D721Med (cell line): ENCODE data around the gene MRPL49.
A peak's percentile ranks its signal among the peaks of the same experiment; 100 is the strongest.

ENCODE experiments used
- DNase-seq: peaks from one replicate; pipeline ENCODE4 v3.0.0; 2011; ENCODE audit warnings: low spot score; ENCODE audit not compliant: insufficient read length
- FAIRE-seq: peaks from 2 replicates; lab custom pipeline; 2011; peaks lifted over from hg19 to GRCh38; lab: Jason Lieb, UNC
- TF ChIP-seq, protein P1 (sequence below): IDR thresholded peaks from 2 replicates; pipeline ENCODE4 v1.5.1; 2012; ENCODE audit warnings: mild to moderate bottlenecking, control low read depth; ENCODE audit not compliant: insufficient read depth; ENCODE audit errors: missing control alignments

MRPL49 gene

DNA sequence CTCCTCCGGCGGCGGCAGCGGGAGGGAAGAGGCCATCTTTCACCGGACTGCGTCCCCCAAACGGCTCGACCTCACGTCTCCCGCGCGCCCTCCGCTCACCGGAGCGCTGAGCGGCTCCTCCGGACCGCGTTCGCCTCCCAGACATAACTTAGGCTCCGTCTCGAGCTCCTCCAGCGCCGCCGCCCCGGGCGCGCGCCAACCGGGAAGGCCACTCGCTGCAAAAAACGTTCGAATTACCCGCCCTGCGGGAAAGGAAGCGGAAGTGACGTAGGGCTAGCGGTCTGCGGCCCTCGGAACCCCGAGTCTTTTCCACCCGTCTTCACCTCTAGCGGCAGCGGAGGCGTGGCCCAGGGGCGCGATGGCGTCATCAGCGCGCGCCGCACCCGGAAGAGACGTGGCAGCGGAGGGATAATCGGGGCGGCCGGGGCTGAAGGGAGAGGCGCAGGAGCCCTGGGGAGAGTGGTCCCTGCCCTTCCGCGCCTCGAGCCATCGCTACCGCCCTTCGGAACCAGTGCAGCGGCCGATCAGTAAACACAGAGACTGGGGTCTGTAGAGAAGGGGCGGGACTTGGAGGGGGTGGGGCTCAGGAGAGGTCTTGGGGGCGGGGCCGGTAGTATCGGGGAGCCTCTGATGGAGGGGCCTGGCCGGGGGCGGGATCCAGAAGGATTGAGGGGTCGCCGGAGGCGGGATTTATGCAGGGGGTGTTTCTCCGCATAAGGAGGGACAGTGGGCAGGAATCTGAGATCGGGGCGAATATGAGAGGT, 38.1 kb upstream of the MRPL49 start, which contains the start of the genes CDCA5 and ZFPL1:
CDCA5 (minus strand) TSS at position 207 of the 764 bp plus-strand sequence; CDS start at position 145, 62 bp downstream.
ZFPL1 (plus strand) TSS at position 389 of the 764 bp plus-strand sequence. CDS start 477 bp downstream, outside the sequence.
- TF ChIP-seq, protein P1, sequence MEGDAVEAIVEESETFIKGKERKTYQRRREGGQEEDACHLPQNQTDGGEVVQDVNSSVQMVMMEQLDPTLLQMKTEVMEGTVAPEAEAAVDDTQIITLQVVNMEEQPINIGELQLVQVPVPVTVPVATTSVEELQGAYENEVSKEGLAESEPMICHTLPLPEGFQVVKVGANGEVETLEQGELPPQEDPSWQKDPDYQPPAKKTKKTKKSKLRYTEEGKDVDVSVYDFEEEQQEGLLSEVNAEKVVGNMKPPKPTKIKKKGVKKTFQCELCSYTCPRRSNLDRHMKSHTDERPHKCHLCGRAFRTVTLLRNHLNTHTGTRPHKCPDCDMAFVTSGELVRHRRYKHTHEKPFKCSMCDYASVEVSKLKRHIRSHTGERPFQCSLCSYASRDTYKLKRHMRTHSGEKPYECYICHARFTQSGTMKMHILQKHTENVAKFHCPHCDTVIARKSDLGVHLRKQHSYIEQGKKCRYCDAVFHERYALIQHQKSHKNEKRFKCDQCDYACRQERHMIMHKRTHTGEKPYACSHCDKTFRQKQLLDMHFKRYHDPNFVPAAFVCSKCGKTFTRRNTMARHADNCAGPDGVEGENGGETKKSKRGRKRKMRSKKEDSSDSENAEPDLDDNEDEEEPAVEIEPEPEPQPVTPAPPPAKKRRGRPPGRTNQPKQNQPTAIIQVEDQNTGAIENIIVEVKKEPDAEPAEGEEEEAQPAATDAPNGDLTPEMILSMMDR: no peak
- DNase-seq: peak; percentile 95
- FAIRE-seq: no peak

- DNase-seq (no peak), FAIRE-seq (no peak)
- TF ChIP-seq, protein P1: no peak
Measured at GRCh38 chr11:65084598-65085375, 37.3 kb upstream of the MRPL49 start.

GRCh38 chr11:65085446-65085845, 36.7 kb upstream of the MRPL49 start:
- TF ChIP-seq, protein P1: no peak
- FAIRE-seq (no peak), DNase-seq (no peak)

DNA sequence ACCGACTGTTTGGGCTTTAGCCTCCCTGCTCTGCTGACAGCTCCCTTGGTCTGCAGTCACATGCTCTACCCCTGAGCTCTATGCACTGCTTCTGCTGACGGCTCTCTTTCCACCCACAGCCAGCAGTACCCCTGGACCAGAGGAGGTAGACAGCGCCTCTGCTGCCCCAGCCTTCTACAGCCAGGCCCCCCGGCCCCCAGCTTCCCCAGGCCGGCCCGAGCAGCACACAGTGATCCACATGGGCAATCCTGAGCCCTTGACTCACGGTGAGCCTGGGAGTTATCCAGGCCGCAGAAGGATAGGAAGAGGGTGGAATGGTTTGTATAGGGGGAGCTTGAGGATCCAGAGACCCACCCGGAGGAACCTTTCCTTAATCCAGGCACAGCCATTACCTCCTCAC, 35.3 kb upstream of the MRPL49 start:
- FAIRE-seq (no peak), DNase-seq (no peak)
- TF ChIP-seq, protein P1: no peak

DNA sequence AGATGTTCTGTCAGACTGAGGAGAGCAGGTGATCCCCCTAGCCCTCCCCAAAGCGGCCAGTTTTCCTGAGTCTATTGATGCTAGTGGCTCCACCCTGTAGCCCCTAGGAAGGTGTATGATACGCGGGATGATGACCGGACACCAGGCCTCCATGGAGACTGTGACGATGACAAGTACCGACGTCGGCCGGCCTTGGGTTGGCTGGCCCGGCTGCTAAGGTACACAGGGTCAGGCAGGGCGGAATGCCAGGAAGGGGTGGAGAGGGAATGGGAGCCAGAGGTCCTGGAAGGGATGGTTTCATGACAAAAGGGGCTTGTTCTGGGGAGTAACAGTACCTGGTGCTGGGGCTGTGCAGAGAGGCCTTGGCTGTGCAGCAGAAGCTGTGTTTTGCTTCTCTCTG, 34.9 kb upstream of the MRPL49 start:
- FAIRE-seq (no peak), DNase-seq (no peak)
- TF ChIP-seq, protein P1: no peak

DNA sequence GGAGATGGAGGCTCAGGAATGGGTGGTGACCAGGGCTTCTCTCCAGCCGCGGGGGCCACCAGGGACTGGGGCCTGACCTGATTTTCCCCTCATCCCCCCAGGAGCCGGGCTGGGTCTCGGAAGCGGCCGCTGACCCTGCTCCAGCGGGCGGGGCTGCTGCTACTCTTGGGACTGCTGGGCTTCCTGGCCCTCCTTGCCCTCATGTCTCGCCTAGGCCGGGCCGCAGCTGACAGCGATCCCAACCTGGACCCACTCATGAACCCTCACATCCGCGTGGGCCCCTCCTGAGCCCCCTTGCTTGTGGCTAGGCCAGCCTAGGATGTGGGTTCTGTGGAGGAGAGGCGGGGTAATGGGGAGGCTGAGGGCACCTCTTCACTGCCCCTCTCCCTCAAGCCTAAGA, 34.3 kb upstream of the MRPL49 start:
- DNase-seq (no peak), FAIRE-seq (no peak)
- TF ChIP-seq, protein P1: no peak
